Mucosa of rectum (tissue), 2 donors: Measurements from ENCODE around the gene HYKK.

Experiments
- H3K27ac ChIP-seq, 2 donors: one replicate each; pipeline ENCODE4 v1.7.0; 2013; ENCODE audit warnings: inconsistent platforms in 2 of 2, low read depth in 2 of 2, low read length in 2 of 2
- H3K27me3 ChIP-seq, 2 donors: one replicate each; pipeline ENCODE4 v1.7.0; 2013; ENCODE audit warnings: low read length in 2 of 2; ENCODE audit not compliant: control insufficient read depth in 2 of 2, insufficient read depth in 2 of 2
- H3K36me3 ChIP-seq, 2 donors: one replicate each; pipeline ENCODE4 v1.7.0; 2013; ENCODE audit warnings: low read length in 2 of 2; ENCODE audit not compliant: control insufficient read depth in 2 of 2, insufficient read depth in 2 of 2
- H3K4me1 ChIP-seq, 2 donors: one replicate each; pipeline ENCODE4 v1.7.0; 2013; ENCODE audit warnings: low read length in 2 of 2, mild to moderate bottlenecking in 1 of 2; ENCODE audit not compliant: control insufficient read depth in 2 of 2, insufficient read depth in 2 of 2
- H3K4me3 ChIP-seq, 2 donors: one replicate each; pipeline ENCODE4 v1.7.0; 2013; ENCODE audit warnings: low read length in 2 of 2
- H3K9ac ChIP-seq, 2 donors: one replicate each; pipeline ENCODE4 v1.7.0; 2013; ENCODE audit warnings: low read length in 2 of 2, low read depth in 1 of 2, mild to moderate bottlenecking in 1 of 2
- H3K9me3 ChIP-seq, 2 donors: one replicate each; pipeline ENCODE4 v1.7.0; 2013; ENCODE audit warnings: low read length in 2 of 2; ENCODE audit not compliant: control insufficient read depth in 2 of 2
- donor health status: healthy.
- donor health status: Normal muscosa, but diverticular disease.

The HYKK gene

GRCh38 chr15:78561490-78561889 is 54.1 kb downstream of the HYKK start:
- no peak overlapping the region for H3K9ac ChIP-seq
- no peak overlapping the region for H3K4me3 ChIP-seq
- H3K9me3 ChIP-seq: no peaks in the 10 kb centered on the region
- H3K36me3 ChIP-seq: no peaks in the 10 kb centered on the region
- peaks cover 9 to 13% of the 10 kb centered on the region in 2 donors for H3K4me1 ChIP-seq
- H3K27me3 ChIP-seq: no peaks in the 10 kb centered on the region
- H3K27ac ChIP-seq: no peak overlapping the region

- Histone ChIP-seq H3K9ac (no peak overlapping the region), H3K27ac (no peak overlapping the region), H3K4me1 (peaks cover 9 to 14% of the 10 kb centered on the region in 2 donors), H3K4me3 (no peak overlapping the region), H3K9me3 (no peaks in the 10 kb centered on the region), H3K36me3 (no peaks in the 10 kb centered on the region), H3K27me3 (no peaks in the 10 kb centered on the region)
These were observed 55.7 kb downstream of the HYKK start for GRCh38 chr15:78563092-78563491.

GRCh38 chr15:78564743-78565096 is 57.3 kb downstream of the HYKK start:
- peak overlapping the region in 1 of 2 donors; percentile 32 for H3K27ac ChIP-seq
- H3K4me1 ChIP-seq: peaks cover 9 to 14% of the 10 kb centered on the region in 2 donors
- no peaks in the 10 kb centered on the region for H3K9me3 ChIP-seq
- no peaks in the 10 kb centered on the region for H3K27me3 ChIP-seq
- H3K36me3 ChIP-seq: no peaks in the 10 kb centered on the region
- peak overlapping the region; percentile 76 to 81 for H3K4me3 ChIP-seq
- H3K9ac ChIP-seq: peak overlapping the region in 1 of 2 donors; percentile 47

- peak within 1 kb of the TSS in 1 of 2 donors; percentile 32 for H3K27ac ChIP-seq
- peaks cover 9 to 14% of the 10 kb centered on the region in 2 donors for H3K4me1 ChIP-seq
- no peaks in the 10 kb centered on the region for H3K27me3 ChIP-seq
- H3K36me3 ChIP-seq: no peaks in the 10 kb centered on the region
- no peaks in the 10 kb centered on the region for H3K9me3 ChIP-seq
- H3K9ac ChIP-seq: peak within 1 kb of the TSS; percentile 41 to 65
- H3K4me3 ChIP-seq: peak within 1 kb of the TSS; percentile 76 to 81
These were observed 57.9 kb downstream of the HYKK start, which contains the start of gene CHRNA5 for GRCh38 chr15:78565097-78565950. Gene CHRNA5 (plus strand): TSS chr15:78565520. CDS start chr15:78565720, 200 bp downstream.

- no peaks in the 10 kb centered on the region for H3K9me3 ChIP-seq
- peak overlapping the region; percentile 41 to 65 for H3K9ac ChIP-seq
- H3K4me1 ChIP-seq: peaks cover 9 to 14% of the 10 kb centered on the region in 2 donors
- H3K36me3 ChIP-seq: no peaks in the 10 kb centered on the region
- H3K27ac ChIP-seq: no peak overlapping the region
- H3K27me3 ChIP-seq: no peaks in the 10 kb centered on the region
- H3K4me3 ChIP-seq: peak overlapping the region; percentile 76 to 81
These were observed 58.8 kb downstream of the HYKK start for GRCh38 chr15:78565951-78566774.

GRCh38 chr15:78567531-78567930 is 60.2 kb downstream of the HYKK start:
- H3K27ac ChIP-seq: no peak overlapping the region
- H3K36me3 ChIP-seq: no peaks in the 10 kb centered on the region
- H3K4me1 ChIP-seq: peaks cover 9 to 14% of the 10 kb centered on the region in 2 donors
- no peaks in the 10 kb centered on the region for H3K9me3 ChIP-seq
- no peak overlapping the region for H3K4me3 ChIP-seq
- no peak overlapping the region for H3K9ac ChIP-seq
- no peaks in the 10 kb centered on the region for H3K27me3 ChIP-seq

GRCh38 chr15:78570710-78571109 is 63.3 kb downstream of the HYKK start:
- no peak overlapping the region for H3K27ac ChIP-seq

GRCh38 chr15:78571382-78571781 is 64.0 kb downstream of the HYKK start:
- Histone ChIP-seq H3K9ac (no peak overlapping the region), H3K4me1 (peaks cover 0 to 2% of the 10 kb centered on the region in 2 donors), H3K9me3 (no peaks in the 10 kb centered on the region), H3K27ac (no peak overlapping the region), H3K4me3 (no peak overlapping the region), H3K36me3 (no peaks in the 10 kb centered on the region), H3K27me3 (no peaks in the 10 kb centered on the region)

More at GRCh38 chr15:78570710-78571109, 63.3 kb downstream of the HYKK start:
- H3K9ac ChIP-seq: no peak overlapping the region
- H3K27me3 ChIP-seq: no peaks in the 10 kb centered on the region
- no peak overlapping the region for H3K4me3 ChIP-seq
- H3K4me1 ChIP-seq: peaks cover 4 to 8% of the 10 kb centered on the region in 2 donors
- H3K9me3 ChIP-seq: no peaks in the 10 kb centered on the region
- H3K36me3 ChIP-seq: no peaks in the 10 kb centered on the region

GRCh38 chr15:78573416-78573815 is 66.0 kb downstream of the HYKK start:
- Histone ChIP-seq H3K9ac (no peak overlapping the region), H3K4me3 (no peak overlapping the region), H3K27ac (no peak overlapping the region), H3K9me3 (no peaks in the 10 kb centered on the region), H3K27me3 (no peaks in the 10 kb centered on the region), H3K4me1 (no peaks in the 10 kb centered on the region), H3K36me3 (no peaks in the 10 kb centered on the region)

- no peaks in the 10 kb centered on the region for H3K36me3 ChIP-seq
- H3K9ac ChIP-seq: no peak overlapping the region
- no peaks in the 10 kb centered on the region for H3K4me1 ChIP-seq
- H3K9me3 ChIP-seq: no peaks in the 10 kb centered on the region
- no peak overlapping the region for H3K27ac ChIP-seq
- H3K4me3 ChIP-seq: no peak overlapping the region
- no peaks in the 10 kb centered on the region for H3K27me3 ChIP-seq
These were observed 67.6 kb downstream of the HYKK start for GRCh38 chr15:78574944-78575343.
